GM23338 (cell line): ENCODE measurements around the gene SCAANT1. TPM values are rescaled to one million over a fixed set of nuclear protein-coding genes. Genes with fewer than 3 reads are reported as not detected.

Experiments used
- ATAC-seq: fragments of 200-7000 bp; cut with Tn5 transposase; 3 replicates; pipeline ENCODE4 v1.9.1; 2020
- DNase-seq: peaks from one replicate; pipeline ENCODE4 v3.0.0-alpha.2; 2015; ENCODE audit warnings: low spot score
- H2AFZ ChIP-seq: fragments of 200-600 bp; sonication (generic); 2 replicates; pipeline ENCODE4 v1.8.0; 2016; ENCODE audit warnings: antibody characterized with exemption, mild to moderate bottlenecking, moderate library complexity
- H3F3A ChIP-seq: fragments of 200-600 bp; sonication (generic); replicated peaks from 2 replicates; pipeline ENCODE4 v1.8.0; 2017; ENCODE audit warnings: antibody characterized with exemption, mixed run types, low read depth
- H3K27ac ChIP-seq: fragments of 200-600 bp; sonication (generic); 2 replicates; pipeline ENCODE4 v1.6.1; 2016; ENCODE audit warnings: low read depth
- H3K27me3 ChIP-seq: fragments of 200-600 bp; sonication (generic); 2 replicates; pipeline ENCODE4 v1.8.0; 2016; ENCODE audit warnings: mild to moderate bottlenecking, mixed run types, moderate library complexity; ENCODE audit not compliant: insufficient read depth
- H3K36me3 ChIP-seq: fragments of 200-600 bp; sonication (generic); 2 replicates; pipeline ENCODE4 v1.8.0; 2016; ENCODE audit warnings: mild to moderate bottlenecking; ENCODE audit not compliant: insufficient read depth
- H3K4me1 ChIP-seq: fragments of 200-600 bp; sonication (generic); 2 replicates; pipeline ENCODE4 v1.8.0; 2016; ENCODE audit warnings: mild to moderate bottlenecking, moderate library complexity; ENCODE audit not compliant: insufficient read depth
- H3K4me2 ChIP-seq: fragments of 200-600 bp; sonication (generic); 2 replicates; pipeline ENCODE4 v1.7.1; 2017; ENCODE audit warnings: mixed run types
- H3K4me3 ChIP-seq: fragments of 200-600 bp; sonication (generic); 2 replicates; pipeline ENCODE4 v1.6.1; 2016; ENCODE audit warnings: mixed run types
- H3K79me2 ChIP-seq: fragments of 200-600 bp; sonication (generic); replicated peaks from 2 replicates; pipeline ENCODE4 v1.8.0; 2017; ENCODE audit warnings: mild to moderate bottlenecking; ENCODE audit not compliant: insufficient read depth
- H3K9me2 ChIP-seq: fragments of 200-600 bp; sonication (generic); 2 replicates; pipeline ENCODE4 v1.8.0; 2017; ENCODE audit not compliant: insufficient read depth
- H4K20me1 ChIP-seq: fragments of 200-600 bp; sonication (generic); replicated peaks from 2 replicates; pipeline ENCODE4 v1.8.0; 2017; ENCODE audit warnings: mild to moderate bottlenecking; ENCODE audit not compliant: insufficient read depth
- H3K27ac Mint-ChIP-seq: 2 replicates; pipeline ENCODE4 v1.8.0; 2020; ENCODE audit warnings: inconsistent platforms, mild to moderate bottlenecking, moderate library complexity, mixed read lengths
- H3K27me3 Mint-ChIP-seq: 3 replicates; pipeline ENCODE4 v1.8.0; 2022; ENCODE audit warnings: low read depth, mild to moderate bottlenecking, moderate library complexity, mixed read lengths, inconsistent platforms; ENCODE audit not compliant: insufficient read depth, poor library complexity
- H3K36me3 Mint-ChIP-seq: 3 replicates; pipeline ENCODE4 v1.8.0; 2021; ENCODE audit warnings: low read depth, mild to moderate bottlenecking, inconsistent platforms, moderate library complexity, mixed read lengths
- H3K4me1 Mint-ChIP-seq: 3 replicates; pipeline ENCODE4 v1.8.0; 2020; ENCODE audit warnings: mild to moderate bottlenecking, inconsistent platforms, mixed read lengths
- H3K4me3 Mint-ChIP-seq: 3 replicates; pipeline ENCODE4 v1.8.0; 2021; ENCODE audit warnings: moderate library complexity, mild to moderate bottlenecking, inconsistent platforms, mixed read lengths
- H3K9me3 Mint-ChIP-seq: 3 replicates; pipeline ENCODE4 v1.8.0; 2020; ENCODE audit warnings: moderate library complexity, mild to moderate bottlenecking, inconsistent platforms, mixed read lengths
- EZH2 ChIP-seq: fragments of 200-600 bp; sonication (generic); IDR thresholded peaks from one replicate; pipeline ENCODE4 v1.8.0; 2017; ENCODE audit warnings: antibody characterized with exemption, mild to moderate bottlenecking, low read depth; ENCODE audit not compliant: unreplicated experiment
- EZH2phosphoT487 ChIP-seq: fragments of 200-600 bp; sonication (generic); IDR thresholded peaks from one replicate; pipeline ENCODE4 v1.8.1; 2018; ENCODE audit warnings: antibody characterized with exemption; ENCODE audit not compliant: unreplicated experiment
- JUNB ChIP-seq: IDR thresholded peaks from one replicate; pipeline ENCODE4 v1.6.1; 2016; ENCODE audit warnings: antibody characterized with exemption; ENCODE audit not compliant: unreplicated experiment
- STAT1 ChIP-seq: IDR thresholded peaks from one replicate; pipeline ENCODE4 v1.6.1; 2016; ENCODE audit warnings: antibody characterized with exemption; ENCODE audit not compliant: unreplicated experiment
- ZNF331 ChIP-seq: fragments of 250-450 bp; sonication (Bioruptor Pico); IDR thresholded peaks from 2 replicates; pipeline ENCODE4 v1.5.0; 2020; ENCODE audit warnings: low read depth, mild to moderate bottlenecking, moderate library complexity
- polyA plus RNA-seq: library from polyadenylated mRNA; unstranded; fragments of >200 nt; fragmentation: Nextera tagmentation; extraction: Ambion mirVana; gene quantifications from 2 replicates; pipeline ENCODE4 v1.2.1, GENCODE V29; 2016
- total RNA-seq: library from RNA; depleted of rRNA; stranded (reverse); fragments of >200 nt; shearing (Covaris generic); gene quantifications from 2 replicates; pipeline ENCODE4 v1.2.3, GENCODE V29; 2014
- TF ChIP-seq, protein P1 (sequence below): fragments of 250-450 bp; sonication (Bioruptor Pico); IDR thresholded peaks from 2 replicates; pipeline ENCODE4 v1.5.0; 2020; ENCODE audit warnings: mild to moderate bottlenecking, moderate library complexity
- TF ChIP-seq, protein P2 (sequence below): IDR thresholded peaks from 2 replicates; pipeline ENCODE4 v1.6.1; 2016; ENCODE audit warnings: antibody characterized with exemption
- TF ChIP-seq, protein P3 (sequence below): IDR thresholded peaks from one replicate; pipeline ENCODE4 v1.6.1; 2018; ENCODE audit warnings: antibody characterized with exemption; ENCODE audit not compliant: unreplicated experiment

SCAANT1 gene
- total and polyA plus RNA-seq, 2 experiments from 2014 or later = 1.2 TPM; not detected in 1

DNA sequence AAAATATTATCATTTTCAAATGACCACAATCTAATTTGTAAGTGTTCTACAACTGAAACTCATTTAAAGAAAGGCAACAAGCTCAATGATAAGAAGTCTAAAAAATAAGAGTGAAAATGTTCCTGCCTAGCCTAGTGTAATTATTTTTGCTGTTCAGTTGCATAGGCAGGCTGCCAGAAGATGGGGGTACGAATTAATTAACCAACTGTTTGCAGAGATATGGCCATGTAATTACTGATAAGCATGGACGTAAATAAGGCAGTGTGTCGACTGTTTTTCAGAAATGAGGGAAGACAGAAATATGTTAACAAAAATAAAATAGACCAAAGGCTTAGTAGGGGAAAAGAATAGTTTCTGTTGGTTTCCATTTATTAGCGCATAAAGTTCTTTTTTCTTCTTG lies 24.7 kb upstream of the SCAANT1 start:
- no peaks in the 10 kb centered on the region for H3K36me3 ChIP-seq
- no peak overlapping the region for H2AFZ ChIP-seq
- no peaks in the 10 kb centered on the region for H3F3A ChIP-seq
- H3K79me2 ChIP-seq = peaks cover 65% of the 10 kb centered on the region
- H3K27me3 ChIP-seq = no peaks in the 10 kb centered on the region
- no peaks in the 10 kb centered on the region for H3K36me3 Mint-ChIP-seq
- H3K27me3 Mint-ChIP-seq = no peaks in the 10 kb centered on the region
- TF ChIP-seq, protein P1, sequence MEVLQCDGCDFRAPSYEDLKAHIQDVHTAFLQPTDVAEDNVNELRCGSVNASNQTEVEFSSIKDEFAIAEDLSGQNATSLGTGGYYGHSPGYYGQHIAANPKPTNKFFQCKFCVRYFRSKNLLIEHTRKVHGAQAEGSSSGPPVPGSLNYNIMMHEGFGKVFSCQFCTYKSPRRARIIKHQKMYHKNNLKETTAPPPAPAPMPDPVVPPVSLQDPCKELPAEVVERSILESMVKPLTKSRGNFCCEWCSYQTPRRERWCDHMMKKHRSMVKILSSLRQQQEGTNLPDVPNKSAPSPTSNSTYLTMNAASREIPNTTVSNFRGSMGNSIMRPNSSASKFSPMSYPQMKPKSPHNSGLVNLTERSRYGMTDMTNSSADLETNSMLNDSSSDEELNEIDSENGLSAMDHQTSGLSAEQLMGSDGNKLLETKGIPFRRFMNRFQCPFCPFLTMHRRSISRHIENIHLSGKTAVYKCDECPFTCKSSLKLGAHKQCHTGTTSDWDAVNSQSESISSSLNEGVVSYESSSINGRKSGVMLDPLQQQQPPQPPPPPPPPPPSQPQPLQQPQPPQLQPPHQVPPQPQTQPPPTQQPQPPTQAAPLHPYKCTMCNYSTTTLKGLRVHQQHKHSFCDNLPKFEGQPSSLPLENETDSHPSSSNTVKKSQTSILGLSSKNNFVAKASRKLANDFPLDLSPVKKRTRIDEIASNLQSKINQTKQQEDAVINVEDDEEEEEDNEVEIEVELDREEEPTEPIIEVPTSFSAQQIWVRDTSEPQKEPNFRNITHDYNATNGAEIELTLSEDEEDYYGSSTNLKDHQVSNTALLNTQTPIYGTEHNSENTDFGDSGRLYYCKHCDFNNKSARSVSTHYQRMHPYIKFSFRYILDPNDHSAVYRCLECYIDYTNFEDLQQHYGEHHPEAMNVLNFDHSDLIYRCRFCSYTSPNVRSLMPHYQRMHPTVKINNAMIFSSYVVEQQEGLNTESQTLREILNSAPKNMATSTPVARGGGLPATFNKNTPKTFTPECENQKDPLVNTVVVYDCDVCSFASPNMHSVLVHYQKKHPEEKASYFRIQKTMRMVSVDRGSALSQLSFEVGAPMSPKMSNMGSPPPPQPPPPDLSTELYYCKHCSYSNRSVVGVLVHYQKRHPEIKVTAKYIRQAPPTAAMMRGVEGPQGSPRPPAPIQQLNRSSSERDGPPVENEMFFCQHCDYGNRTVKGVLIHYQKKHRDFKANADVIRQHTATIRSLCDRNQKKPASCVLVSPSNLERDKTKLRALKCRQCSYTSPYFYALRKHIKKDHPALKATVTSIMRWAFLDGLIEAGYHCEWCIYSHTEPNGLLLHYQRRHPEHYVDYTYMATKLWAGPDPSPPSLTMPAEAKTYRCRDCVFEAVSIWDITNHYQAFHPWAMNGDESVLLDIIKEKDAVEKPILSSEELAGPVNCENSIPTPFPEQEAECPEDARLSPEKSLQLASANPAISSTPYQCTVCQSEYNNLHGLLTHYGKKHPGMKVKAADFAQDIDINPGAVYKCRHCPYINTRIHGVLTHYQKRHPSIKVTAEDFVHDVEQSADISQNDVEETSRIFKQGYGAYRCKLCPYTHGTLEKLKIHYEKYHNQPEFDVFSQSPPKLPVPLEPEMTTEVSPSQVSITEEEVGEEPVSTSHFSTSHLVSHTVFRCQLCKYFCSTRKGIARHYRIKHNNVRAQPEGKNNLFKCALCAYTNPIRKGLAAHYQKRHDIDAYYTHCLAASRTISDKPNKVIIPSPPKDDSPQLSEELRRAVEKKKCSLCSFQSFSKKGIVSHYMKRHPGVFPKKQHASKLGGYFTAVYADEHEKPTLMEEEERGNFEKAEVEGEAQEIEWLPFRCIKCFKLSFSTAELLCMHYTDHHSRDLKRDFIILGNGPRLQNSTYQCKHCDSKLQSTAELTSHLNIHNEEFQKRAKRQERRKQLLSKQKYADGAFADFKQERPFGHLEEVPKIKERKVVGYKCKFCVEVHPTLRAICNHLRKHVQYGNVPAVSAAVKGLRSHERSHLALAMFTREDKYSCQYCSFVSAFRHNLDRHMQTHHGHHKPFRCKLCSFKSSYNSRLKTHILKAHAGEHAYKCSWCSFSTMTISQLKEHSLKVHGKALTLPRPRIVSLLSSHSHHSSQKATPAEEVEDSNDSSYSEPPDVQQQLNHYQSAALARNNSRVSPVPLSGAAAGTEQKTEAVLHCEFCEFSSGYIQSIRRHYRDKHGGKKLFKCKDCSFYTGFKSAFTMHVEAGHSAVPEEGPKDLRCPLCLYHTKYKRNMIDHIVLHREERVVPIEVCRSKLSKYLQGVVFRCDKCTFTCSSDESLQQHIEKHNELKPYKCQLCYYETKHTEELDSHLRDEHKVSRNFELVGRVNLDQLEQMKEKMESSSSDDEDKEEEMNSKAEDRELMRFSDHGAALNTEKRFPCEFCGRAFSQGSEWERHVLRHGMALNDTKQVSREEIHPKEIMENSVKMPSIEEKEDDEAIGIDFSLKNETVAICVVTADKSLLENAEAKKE (CRISPR knock-in tag) = no peak
- TF ChIP-seq JUNB = no peak
- TF ChIP-seq STAT1 = no peak
- TF ChIP-seq, protein P2, sequence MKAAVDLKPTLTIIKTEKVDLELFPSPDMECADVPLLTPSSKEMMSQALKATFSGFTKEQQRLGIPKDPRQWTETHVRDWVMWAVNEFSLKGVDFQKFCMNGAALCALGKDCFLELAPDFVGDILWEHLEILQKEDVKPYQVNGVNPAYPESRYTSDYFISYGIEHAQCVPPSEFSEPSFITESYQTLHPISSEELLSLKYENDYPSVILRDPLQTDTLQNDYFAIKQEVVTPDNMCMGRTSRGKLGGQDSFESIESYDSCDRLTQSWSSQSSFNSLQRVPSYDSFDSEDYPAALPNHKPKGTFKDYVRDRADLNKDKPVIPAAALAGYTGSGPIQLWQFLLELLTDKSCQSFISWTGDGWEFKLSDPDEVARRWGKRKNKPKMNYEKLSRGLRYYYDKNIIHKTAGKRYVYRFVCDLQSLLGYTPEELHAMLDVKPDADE = no peak
- no peak for TF ChIP-seq EZH2phosphoT487
- TF ChIP-seq, protein P3, sequence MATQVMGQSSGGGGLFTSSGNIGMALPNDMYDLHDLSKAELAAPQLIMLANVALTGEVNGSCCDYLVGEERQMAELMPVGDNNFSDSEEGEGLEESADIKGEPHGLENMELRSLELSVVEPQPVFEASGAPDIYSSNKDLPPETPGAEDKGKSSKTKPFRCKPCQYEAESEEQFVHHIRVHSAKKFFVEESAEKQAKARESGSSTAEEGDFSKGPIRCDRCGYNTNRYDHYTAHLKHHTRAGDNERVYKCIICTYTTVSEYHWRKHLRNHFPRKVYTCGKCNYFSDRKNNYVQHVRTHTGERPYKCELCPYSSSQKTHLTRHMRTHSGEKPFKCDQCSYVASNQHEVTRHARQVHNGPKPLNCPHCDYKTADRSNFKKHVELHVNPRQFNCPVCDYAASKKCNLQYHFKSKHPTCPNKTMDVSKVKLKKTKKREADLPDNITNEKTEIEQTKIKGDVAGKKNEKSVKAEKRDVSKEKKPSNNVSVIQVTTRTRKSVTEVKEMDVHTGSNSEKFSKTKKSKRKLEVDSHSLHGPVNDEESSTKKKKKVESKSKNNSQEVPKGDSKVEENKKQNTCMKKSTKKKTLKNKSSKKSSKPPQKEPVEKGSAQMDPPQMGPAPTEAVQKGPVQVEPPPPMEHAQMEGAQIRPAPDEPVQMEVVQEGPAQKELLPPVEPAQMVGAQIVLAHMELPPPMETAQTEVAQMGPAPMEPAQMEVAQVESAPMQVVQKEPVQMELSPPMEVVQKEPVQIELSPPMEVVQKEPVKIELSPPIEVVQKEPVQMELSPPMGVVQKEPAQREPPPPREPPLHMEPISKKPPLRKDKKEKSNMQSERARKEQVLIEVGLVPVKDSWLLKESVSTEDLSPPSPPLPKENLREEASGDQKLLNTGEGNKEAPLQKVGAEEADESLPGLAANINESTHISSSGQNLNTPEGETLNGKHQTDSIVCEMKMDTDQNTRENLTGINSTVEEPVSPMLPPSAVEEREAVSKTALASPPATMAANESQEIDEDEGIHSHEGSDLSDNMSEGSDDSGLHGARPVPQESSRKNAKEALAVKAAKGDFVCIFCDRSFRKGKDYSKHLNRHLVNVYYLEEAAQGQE = no peak
- no peak for TF ChIP-seq EZH2
- no peak for TF ChIP-seq ZNF331 (CRISPR knock-in tag)
- ATAC-seq (no peak), DNase-seq (no peak)
- no peaks in the 10 kb centered on the region for H3K9me2 ChIP-seq
- no peaks in the 10 kb centered on the region; the same call in 1 of the 2 replicates for H4K20me1 ChIP-seq
- no peaks in the 10 kb centered on the region for H3K9me3 Mint-ChIP-seq
- no peak overlapping the region for H3K4me2 ChIP-seq
- H3K4me1 Mint-ChIP-seq = peaks cover 47% of the 10 kb centered on the region
- H3K27ac Mint-ChIP-seq = no peak overlapping the region
- H3K4me3 Mint-ChIP-seq = no peak overlapping the region
- no peak overlapping the region for H3K4me3 ChIP-seq
- peaks cover 22% of the 10 kb centered on the region; the same call in 1 of the 2 replicates for H3K4me1 ChIP-seq
- H3K27ac ChIP-seq = no peak overlapping the region
